GM12864 (cell line): ENCODE measurements around the gene ZNF292.
"Not testable (repeated sequence)": the region's sequence is repeated elsewhere in the genome, so short reads cannot be mapped to it uniquely, and the experiment has no call there.

Source experiments
- DNase-seq: peaks from one replicate; pipeline ENCODE4 v3.0.0-alpha.2; 2011; ENCODE audit warnings: low read depth
- H3K4me3 ChIP-seq: 2 replicates; pipeline ENCODE4 v1.5.1; 2011; ENCODE audit warnings: mild to moderate bottlenecking, low read depth, low read length, control low read depth
- CTCF ChIP-seq: IDR thresholded peaks from 2 replicates; pipeline ENCODE4 v1.5.1; 2011; ENCODE audit warnings: low read depth, mild to moderate bottlenecking, moderate library complexity, low read length, control low read depth, inconsistent platforms; ENCODE audit errors: missing control alignments

ZNF292 gene

GRCh38 chr6:87197547-87197946 lies 42.2 kb downstream of the ZNF292 start:
- TF ChIP-seq CTCF, result no peak
- DNase-seq, result peak; percentile 42

DNA sequence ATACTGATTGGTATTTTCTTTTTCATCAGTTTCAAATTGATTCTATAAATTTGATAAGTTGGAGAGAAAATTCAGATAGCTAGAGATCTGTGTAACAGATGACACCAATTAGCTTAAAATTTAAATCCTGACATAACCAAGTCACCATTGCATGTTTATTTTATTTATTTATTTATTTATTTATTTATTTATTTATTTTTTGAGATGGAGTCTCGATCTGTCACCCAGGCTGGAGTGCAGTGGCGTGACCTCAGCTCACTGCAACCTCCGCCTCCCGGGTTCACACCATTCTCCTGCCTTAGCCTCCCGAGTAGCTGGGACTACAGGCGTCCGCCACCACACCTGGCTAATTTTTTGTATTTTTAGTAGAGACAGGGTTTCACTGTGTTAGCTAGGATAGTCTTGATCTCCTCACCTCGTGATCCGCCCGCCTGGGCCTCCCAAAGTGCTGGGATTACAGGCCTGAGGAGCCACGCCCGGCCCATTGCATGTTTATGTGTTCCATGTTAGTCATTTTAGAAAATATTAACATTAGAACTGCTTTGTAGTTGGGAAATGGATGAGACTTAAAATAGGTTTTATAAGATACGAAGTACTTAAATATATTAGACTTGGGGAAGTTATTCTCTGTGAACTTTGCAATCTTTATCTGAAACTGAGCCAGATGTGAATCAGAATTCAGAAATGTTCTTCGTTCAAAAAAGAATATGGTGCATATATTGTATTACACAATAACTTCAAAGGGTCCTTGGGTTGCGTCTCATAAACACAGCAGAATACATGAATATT lies 42.9 kb downstream of the ZNF292 start:
- DNase-seq, H3K4me3 ChIP-seq: not testable (repeated sequence)

More at GRCh38 chr6:87197547-87197946, 42.2 kb downstream of the ZNF292 start:
- H3K4me3 ChIP-seq, result no peak overlapping the region

DNA sequence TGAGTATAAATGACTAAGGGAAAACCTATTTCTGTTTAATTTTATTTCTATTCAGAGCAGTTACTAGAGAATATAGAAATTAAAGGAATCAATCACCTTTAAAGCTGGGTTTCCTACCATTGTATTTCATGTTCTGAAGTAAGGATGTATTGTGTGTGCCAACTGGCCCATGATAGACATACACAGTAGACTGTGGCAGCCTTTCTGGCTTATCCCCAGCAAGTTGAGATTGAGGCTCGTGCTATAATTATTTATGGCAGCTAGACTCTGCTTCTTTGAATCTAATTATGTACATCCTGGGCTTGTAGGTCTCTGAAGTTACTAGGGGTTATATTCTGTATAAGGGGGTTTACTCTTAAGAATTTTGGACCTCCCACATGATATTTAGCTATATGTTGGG lies 44.4 kb downstream of the ZNF292 start:
- no peak for TF ChIP-seq CTCF

GRCh38 chr6:87200469-87201175 lies 45.3 kb downstream of the ZNF292 start:
- no peak for DNase-seq
- TF ChIP-seq CTCF, result no peak
- no peak overlapping the region for H3K4me3 ChIP-seq

More for the DNA sequence above, 44.4 kb downstream of the ZNF292 start:
- DNase-seq, result no peak
- no peak overlapping the region for H3K4me3 ChIP-seq

DNA sequence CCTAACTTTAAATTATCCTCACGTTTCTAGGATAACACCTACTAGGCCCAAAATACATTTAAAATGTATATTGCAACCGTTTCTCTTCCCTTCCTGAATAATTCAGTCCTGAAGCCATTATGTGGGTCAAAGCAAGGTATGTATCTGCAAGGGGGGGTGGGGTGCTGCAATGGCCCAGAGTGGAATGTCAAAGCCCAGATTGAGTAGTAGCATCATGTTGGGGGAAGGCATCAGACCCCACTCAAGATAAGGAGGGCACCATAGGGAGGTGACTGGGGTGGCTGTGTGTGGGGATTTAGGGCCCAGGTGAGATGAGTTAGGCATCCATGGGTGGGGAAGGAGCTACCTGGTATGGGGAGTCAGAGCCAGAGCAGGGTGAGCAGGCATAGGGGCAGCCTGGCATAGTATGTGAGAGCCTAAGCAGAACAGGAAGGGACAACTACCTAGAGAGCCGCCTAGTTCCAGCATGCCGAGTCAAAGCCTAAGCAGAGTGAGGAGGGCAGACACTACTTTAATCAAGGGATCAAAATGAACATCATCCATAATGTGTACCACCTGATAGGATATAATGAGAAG lies 48.2 kb downstream of the ZNF292 start:
- no peak overlapping the region for H3K4me3 ChIP-seq
- TF ChIP-seq CTCF, result no peak
- no peak for DNase-seq

- no peak for TF ChIP-seq CTCF
- no peak for DNase-seq
- no peak overlapping the region for H3K4me3 ChIP-seq
Measured at GRCh38 chr6:87209812-87210211, 54.4 kb downstream of the ZNF292 start.

DNA sequence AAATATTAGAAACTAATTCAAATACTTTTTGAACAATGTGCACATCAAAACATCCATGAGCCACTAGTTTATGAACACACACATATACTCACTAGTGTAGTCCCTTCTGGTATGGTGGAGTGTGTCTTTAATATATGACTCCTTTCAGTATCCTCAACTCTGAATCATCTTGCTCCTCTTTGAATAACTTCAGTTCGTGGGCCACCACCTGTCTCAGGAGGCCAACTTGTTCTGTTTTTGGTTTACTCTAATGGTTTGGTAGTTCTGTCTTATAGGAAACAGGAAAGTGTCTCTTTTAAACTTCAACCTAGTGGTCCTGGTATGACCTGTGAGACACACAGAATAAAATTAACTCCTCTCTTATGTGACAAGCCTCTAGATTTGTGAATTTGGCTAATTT lies 55.6 kb downstream of the ZNF292 start:
- no peak overlapping the region for H3K4me3 ChIP-seq
- peak; percentile 49 for DNase-seq
- TF ChIP-seq CTCF, result no peak
